ENCODE data around the gene EPHA6.
A peak's percentile ranks its signal among the peaks of the same experiment; 100 is the strongest.

Gene EPHA6

DNA sequence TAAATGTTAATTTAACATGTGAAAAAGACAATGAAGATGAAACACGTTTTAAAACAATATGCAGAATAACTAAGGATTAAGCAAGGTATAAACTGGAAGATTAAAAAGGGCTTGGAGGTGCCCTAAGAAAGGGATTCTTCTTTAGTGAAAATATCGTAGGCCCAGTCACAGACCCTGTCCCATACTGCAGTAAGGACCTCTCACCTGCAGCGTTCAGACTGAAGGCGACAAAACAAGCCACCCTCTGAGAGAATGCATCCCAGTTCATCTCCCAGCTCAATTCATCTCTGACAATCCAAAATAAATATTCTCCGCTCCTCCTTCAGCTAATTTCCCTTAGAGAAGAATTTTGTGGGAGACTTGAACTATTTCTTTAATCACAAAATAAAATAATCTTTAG is 847.9 kb downstream of the EPHA6 start:
- no peak for DNase-seq

DNA sequence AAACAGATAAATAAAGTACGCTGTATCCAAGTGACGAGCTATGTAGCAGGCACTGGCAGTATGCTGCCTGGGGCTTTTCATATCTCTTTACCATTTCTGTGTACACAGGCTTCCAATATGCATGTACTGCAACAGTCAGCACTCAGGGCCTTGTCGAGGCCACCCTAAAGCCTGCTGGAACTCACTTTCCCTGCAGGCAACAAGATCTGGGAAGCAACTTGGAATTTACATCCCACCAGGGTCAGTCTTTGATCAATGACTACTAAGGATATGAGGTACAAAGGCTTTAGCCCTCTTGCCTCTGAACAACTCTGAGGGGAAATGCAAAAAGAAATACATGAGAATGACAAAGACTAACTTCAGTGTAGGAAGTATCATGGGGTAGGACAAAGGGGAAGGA is 848.4 kb downstream of the EPHA6 start:
- no peak for DNase-seq

GRCh38 chr3:97665896-97666295 is 851.5 kb downstream of the EPHA6 start:
- DNase-seq: no peak

- no peak for DNase-seq
Observed at GRCh38 chr3:97670952-97671351, 856.6 kb downstream of the EPHA6 start.

- no peak for DNase-seq
Observed at GRCh38 chr3:97673357-97673997, 859.1 kb downstream of the EPHA6 start.

DNA sequence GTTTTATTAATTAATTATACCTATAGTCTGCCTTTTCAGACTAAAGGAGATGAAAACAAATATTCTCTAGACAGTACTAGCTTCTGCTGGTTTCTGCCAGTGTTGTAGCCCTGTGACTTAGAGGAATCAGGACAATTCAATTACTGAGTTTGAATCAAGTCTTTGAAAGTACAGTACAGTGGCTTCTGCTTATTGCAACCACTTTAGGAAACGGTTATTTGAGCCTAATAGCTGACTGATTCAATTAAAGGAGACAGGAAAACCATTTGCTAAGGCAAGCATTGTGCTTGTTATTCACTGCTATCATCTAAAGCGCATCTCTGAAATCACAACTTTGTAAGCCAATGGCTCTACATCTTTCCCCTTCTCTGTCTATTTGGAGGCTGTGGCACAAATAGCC is 860.1 kb downstream of the EPHA6 start:
- DNase-seq: no peak

GRCh38 chr3:97680210-97680609 is 865.8 kb downstream of the EPHA6 start:
- DNase-seq: no peak

DNA sequence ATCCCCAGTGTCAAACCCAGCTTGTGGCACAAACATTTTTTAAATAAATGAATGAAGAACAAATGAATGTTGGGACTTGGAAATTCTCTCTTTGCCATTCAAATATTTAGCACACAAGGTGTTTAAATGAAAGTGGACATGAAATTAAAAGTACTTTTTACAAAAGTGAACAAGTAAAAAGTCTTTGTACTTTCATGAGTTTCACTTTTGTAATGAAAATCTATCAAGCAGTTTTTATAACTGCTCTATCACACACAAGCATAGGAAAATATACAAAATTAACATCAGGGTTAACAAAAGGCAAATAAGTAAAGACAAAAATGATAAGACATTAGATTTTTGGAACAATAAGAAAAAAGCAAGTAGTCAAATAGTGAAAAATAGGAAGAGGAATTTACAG is 866.3 kb downstream of the EPHA6 start:
- no peak for DNase-seq

GRCh38 chr3:97684490-97684889 is 870.1 kb downstream of the EPHA6 start:
- no peak for DNase-seq

DNA sequence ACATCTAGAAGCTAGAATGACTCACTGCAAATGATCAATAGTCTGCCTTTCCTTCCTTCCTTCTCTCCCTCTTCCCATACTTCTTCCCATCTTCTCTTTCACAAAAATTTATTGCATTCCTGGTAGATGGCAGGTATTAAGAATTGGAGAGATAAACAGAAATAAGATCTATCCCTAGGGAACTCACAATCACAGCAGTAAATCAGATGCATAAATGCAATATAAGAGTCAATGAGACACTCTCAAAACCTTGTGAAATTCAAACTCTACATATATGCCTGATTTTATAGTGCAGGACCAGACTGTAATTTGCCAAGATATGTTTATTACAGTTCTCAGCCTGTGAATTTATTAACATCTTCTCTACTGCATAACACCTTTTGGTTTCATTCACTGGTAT is 871.9 kb downstream of the EPHA6 start:
- DNase-seq: no peak

DNA sequence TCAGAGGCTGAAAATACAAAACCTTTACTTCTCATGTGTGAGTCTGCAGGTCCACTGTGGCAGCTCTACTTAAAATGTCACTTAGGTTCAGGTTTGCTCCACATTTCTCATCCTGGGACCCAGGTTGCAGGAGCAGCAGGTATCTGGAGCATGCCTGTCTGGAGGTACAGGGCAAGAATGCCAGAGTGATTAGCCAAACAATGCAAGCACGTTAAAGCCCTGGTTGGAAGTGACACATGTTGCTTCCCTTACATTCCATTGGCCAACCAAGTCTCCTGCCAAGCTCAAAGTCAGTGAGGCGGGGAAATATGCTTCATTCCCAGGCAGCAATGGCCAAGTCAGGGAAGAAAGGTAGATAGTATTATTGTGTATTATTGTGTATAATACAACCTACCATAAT is 873.3 kb downstream of the EPHA6 start:
- no peak for DNase-seq

DNA sequence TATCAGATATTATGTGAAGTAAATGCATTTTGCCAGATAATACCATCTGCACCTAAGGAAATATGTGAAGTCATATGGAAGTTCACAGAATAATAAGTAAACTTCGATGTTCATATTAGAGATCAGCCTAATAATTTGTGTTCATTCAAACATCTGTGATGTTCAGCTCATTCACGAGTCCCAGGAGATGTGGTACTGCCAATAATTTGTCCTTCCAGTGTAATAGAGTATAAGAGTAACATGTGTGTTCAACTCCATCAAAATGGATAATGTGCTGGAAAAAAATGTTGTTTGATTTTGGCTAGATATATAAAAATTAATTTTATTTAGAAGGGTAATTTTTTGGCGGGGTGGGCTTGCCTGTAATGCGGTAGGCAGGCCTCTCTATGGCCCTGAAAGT is 874.7 kb downstream of the EPHA6 start:
- no peak for DNase-seq

DNA sequence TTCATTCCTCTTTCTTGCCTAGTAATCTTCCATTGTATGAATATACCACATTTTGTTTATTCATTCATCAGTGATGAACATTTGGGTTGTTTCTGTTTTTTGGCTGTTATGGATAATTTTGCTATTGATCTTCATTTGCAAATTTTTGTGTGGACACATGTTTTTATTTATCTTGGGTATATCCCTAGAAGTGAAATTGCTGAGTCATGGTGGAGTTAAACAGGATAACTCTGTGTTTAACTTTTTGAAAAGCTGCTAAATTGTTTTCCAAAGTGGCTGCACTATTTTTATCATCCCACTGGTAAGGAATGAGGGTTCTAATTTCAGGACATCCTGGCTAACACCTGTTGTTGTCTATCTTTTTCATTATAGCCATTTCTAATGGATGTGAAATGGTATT is 875.6 kb downstream of the EPHA6 start:
- no peak for DNase-seq

DNA sequence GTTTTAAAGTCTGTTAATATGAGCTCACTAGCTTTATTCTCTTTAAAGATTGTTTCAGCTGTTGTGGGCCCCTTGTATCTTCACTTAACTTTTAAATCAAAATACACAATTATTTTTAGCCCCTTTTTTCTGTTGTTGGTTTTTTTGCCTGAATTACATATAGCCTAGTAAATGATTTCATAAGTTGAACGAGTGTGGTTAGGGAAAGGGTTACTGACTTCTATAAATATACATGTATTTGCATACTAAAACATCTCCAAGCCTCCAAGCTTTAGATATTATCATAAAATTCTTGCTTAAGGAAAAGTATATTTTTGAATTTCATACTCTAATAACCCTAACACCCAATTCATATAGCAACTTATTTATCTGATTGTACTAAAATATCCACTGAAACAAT is 877.0 kb downstream of the EPHA6 start:
- DNase-seq: no peak

- DNase-seq: no peak
Observed at GRCh38 chr3:97692389-97692788, 878.0 kb downstream of the EPHA6 start.

DNA sequence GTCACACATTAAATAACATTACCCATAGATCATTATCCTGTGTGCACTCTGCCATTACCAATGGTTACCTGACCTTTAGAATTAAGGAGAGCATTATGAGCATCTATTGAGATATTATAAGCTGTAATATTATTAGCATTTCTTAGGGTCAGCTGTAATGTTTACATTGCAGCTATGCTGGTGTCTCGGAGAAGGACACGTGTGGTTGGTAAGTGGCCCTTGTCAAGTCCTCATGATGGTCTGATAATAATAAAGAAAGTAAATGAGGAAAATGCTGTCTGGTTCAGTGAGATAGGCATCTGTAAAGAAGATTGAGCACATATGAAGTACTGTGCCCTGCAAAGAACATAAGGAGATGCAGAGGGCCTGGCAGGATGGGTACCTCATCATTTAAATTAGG is 878.4 kb downstream of the EPHA6 start:
- no peak for DNase-seq

- no peak for DNase-seq
Observed at GRCh38 chr3:97694876-97695275, 880.5 kb downstream of the EPHA6 start.

DNA sequence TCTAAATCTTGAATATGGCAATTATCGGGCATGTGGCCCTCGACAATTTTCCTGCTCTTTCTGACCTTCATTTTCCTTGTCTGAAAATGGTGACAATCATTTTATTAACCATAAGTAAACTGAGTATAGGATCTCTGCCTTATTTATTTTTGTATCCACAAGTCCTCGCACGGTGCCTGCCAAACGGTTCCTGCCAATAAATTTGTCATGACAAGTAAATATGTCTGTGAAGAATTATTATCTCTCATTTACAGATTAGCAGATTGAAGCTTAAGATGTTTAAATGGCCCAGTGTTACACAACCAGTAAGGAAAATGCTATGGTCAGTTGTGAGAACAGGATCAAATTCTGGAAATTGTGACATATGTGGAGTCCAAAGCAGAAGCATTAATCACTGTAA is 884.3 kb downstream of the EPHA6 start:
- no peak for DNase-seq

DNA sequence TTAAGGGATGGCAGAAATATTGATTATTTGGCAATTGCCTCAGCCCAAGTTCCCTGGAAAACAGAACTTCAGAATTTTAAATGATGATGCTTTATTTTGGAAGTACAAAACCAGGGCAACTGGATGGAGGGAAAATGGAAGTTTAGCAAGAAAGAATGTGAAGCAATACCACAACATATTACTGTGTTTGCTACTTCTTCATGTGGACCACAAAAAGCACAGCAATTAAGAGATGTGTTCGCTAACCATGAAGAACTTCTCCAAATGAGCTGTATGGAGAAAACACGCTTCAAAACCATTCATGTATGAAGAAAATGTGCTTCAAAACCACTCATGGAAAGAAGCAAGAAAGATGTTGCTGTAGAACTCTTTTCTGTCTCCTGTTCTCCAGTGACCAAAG is 885.5 kb downstream of the EPHA6 start:
- no peak for DNase-seq

DNA sequence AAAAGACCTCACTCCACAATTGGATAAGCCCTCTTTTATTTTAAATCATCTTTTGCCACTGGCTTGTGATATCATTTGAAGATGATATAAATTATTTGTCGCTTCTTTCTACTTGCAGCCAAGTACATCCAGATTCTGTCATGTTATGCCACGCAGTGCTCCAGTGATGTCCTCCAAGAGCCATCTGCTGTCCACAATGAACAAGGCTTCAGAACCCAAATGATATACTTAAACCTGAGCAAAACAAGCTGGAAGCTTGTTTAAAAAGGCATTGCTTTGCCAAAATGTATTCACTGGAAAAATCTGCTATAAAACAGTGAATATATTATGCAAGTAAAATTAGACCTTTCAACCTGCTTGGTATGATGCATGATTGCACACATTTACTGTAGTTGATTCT is 891.4 kb downstream of the EPHA6 start:
- no peak for DNase-seq

DNA sequence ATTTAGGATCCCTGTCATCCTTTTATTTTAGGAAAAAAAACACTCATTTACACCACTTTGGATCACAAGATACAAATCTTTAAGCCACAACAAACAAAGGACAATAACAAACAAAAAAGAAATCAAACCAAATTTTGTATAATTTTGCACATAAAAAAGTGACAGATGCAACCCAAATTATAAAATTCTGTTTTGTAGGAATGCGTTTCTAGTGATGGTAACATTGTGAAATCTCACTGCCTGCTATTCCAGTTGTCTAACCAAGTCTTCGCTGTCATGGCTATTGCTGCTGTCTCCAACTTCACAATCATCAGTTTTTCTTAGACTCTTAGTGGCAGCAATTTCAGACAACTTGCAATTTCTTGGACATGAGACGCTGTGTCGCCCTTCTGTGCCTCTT is 891.8 kb downstream of the EPHA6 start:
- DNase-seq: no peak

DNA sequence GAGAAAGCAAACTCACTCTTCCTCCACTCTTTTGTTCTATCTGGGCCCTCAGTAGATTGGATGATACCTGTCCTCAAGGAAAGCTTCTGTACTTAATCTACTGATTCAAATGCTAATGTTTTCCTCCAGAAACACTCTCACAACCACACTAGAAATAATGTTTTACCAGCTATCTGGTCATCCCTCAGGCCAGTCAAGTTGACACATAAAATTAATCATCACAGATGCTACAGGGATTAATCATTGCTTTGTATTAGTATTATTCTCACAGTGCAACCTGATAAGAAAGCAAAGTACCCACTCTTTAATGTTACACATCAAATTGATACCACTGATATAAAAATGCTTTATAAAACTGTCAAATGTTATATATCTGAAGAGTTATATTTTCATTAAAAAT is 897.3 kb downstream of the EPHA6 start:
- no peak for DNase-seq

- no peak for DNase-seq
Observed at GRCh38 chr3:97712919-97713318, 898.5 kb downstream of the EPHA6 start.

GRCh38 chr3:97713634-97714033 is 899.2 kb downstream of the EPHA6 start:
- DNase-seq: no peak

DNA sequence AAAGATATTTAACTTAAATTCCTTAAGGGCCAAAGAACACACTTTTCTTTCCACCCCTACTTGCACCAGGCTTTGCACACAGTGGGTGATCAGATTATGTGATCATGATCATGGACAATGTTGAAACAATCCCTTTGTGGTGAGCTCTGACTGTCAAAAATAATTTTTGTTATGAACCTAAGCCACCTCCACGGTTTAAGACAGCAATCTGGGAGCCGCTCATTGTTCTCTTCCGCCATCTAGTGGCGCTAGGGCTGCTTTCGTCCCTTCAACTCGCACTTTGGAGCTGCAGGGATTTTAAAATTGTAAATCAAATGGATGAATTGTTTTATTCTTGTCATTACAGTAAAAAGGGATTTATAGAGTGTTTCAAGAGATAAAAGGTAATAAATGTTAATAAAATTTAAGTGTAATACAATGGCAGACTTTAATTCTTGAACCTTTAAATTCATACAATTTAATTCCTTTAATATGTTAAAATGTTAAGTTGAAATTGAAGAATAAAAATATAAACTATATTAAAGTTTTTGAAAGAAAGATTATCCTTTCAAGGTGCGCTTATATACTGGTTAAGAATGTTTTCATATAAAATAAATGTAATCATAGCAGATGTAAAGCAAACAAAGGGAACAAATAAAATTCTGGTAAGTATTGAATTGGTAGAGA is 904.9 kb downstream of the EPHA6 start:
- peak; percentile 38 to 50 for DNase-seq

All from activated CD4-positive, alpha-beta T cell treated with anti-CD3 and anti-CD28 coated beads for 4 hours (primary cell).